ENCODE results near the gene LRFN3.

DNA sequence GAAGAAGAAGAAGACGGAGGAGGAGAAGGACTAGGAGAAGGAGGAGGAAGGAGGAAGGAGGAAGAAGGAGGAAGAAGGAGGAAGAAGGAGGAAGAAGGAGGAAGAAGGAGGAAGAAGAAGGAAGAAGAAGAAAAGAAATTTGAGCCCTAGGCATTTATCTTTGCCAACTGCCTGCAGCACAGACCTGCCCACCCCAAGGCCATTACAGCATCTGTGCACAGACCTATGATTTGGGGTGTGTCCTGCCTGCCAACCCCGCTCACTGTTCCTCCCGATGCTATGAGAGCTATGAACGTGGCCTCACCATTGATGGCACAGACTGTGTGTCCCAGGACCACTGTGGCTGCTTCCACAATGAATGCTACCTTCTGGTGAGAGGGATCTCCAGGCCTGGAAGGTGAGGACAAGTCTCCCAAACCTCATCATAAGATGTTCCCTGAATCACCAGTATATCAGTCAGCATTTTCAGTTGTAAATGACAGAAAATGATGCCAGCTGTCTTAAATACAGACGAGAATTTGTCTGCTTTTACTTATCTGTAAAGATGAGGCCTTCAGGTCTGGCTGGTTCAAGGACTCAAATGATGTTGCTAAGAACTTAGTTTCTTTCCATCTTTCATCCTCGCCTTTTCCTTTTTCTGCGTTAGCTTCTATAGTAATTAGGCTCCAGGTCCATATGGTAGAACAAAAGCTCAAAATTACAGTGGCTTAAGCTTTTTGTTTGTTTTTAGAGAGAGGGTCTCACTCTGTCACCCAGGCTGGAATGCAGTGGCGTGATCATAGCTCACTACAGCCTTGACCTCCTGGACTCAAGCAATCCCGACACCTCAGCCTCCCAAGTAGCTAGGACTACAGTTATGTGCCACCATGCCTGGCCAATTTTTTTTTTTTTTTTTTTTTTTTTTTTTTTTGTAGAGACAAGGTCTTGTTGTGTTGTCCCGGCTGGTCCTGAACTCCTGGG lies 54.9 kb downstream of the LRFN3 start:
- TF ChIP-seq YY1 (IDR thresholded peaks at IDR 0.05; ENCODE audit: insufficient read depth, insufficient read length) (no peak), ZNF274 (IDR thresholded peaks at IDR 0.05; ENCODE audit: low read depth, low read length) (no peak), SUZ12 (IDR thresholded peaks at IDR 0.05; ENCODE audit: extremely low read depth, insufficient read depth, insufficient read length) (no peak)
